Smooth muscle cell of the brain vasculature (primary cell): ENCODE results near the gene HMCES.
"Not testable (repeated sequence)": the region's sequence is repeated elsewhere in the genome, so short reads cannot be mapped to it uniquely, and the experiment has no call there.

ENCODE experiments used
- DNase-seq: peaks from one replicate; pipeline ENCODE4 v3.0.0-alpha.2; 2012; ENCODE audit warnings: low read depth, low spot score

HMCES gene

GRCh38 chr3:129320261-129320660 is 41.6 kb downstream of the HMCES start:
- DNase-seq, result no peak

- no peak for DNase-seq
Measured at GRCh38 chr3:129320825-129321487, 42.3 kb downstream of the HMCES start.

- no peak for DNase-seq
Measured at GRCh38 chr3:129321887-129322286, 43.2 kb downstream of the HMCES start.

- DNase-seq, result no peak
Measured at GRCh38 chr3:129323651-129324294, 45.1 kb downstream of the HMCES start.

- DNase-seq, result no peak
Measured at GRCh38 chr3:129324855-129325254, 46.2 kb downstream of the HMCES start.

GRCh38 chr3:129325383-129325782 is 46.7 kb downstream of the HMCES start:
- DNase-seq, result no peak

GRCh38 chr3:129326138-129326537 is 47.5 kb downstream of the HMCES start:
- DNase-seq, result no peak

- no peak for DNase-seq
Measured at GRCh38 chr3:129326595-129326994, 47.9 kb downstream of the HMCES start.

GRCh38 chr3:129327510-129327909 is 48.8 kb downstream of the HMCES start:
- no peak for DNase-seq

GRCh38 chr3:129329858-129330257 is 51.2 kb downstream of the HMCES start:
- no peak for DNase-seq

- no peak for DNase-seq
Measured at GRCh38 chr3:129330409-129330808, 51.7 kb downstream of the HMCES start.

- DNase-seq, result no peak
Measured at GRCh38 chr3:129333891-129334290, 55.2 kb downstream of the HMCES start.

- no peak for DNase-seq
Measured at GRCh38 chr3:129336093-129336706, 57.5 kb downstream of the HMCES start.

GRCh38 chr3:129337719-129338118 is 59.0 kb downstream of the HMCES start:
- not testable (repeated sequence) for DNase-seq

GRCh38 chr3:129339186-129339585 is 60.5 kb downstream of the HMCES start:
- DNase-seq, result not testable (repeated sequence)

- not testable (repeated sequence) for DNase-seq
Measured at GRCh38 chr3:129339833-129340232, 61.2 kb downstream of the HMCES start.

GRCh38 chr3:129341331-129342141 is 62.9 kb downstream of the HMCES start:
- no peak for DNase-seq

- no peak for DNase-seq
Measured at GRCh38 chr3:129343643-129344360, 65.1 kb downstream of the HMCES start.

GRCh38 chr3:129344540-129345220 is 66.0 kb downstream of the HMCES start:
- no peak for DNase-seq

- DNase-seq, result no peak
Measured at GRCh38 chr3:129345281-129345680, 66.6 kb downstream of the HMCES start.

GRCh38 chr3:129345971-129346370 is 67.3 kb downstream of the HMCES start:
- DNase-seq, result no peak
